Measurements from ENCODE around the gene SCG5.

GRCh38 chr15:32690941-32691688 is 49.6 kb downstream of the SCG5 start:
- TF ChIP-seq FEZF1 (tag by site-specific recombination; IDR thresholded peaks at IDR 0.05): no peak
- TF ChIP-seq CTCF (tag by site-specific recombination; IDR thresholded peaks at IDR 0.05): no peak
